ENCODE data around the gene RMRP. TPM values are rescaled to one million over a fixed set of nuclear protein-coding genes. Genes with fewer than 3 reads are reported as not detected.

RMRP gene
- total RNA-seq, result 15,881 and 37,648 TPM in 2 replicates

DNA sequence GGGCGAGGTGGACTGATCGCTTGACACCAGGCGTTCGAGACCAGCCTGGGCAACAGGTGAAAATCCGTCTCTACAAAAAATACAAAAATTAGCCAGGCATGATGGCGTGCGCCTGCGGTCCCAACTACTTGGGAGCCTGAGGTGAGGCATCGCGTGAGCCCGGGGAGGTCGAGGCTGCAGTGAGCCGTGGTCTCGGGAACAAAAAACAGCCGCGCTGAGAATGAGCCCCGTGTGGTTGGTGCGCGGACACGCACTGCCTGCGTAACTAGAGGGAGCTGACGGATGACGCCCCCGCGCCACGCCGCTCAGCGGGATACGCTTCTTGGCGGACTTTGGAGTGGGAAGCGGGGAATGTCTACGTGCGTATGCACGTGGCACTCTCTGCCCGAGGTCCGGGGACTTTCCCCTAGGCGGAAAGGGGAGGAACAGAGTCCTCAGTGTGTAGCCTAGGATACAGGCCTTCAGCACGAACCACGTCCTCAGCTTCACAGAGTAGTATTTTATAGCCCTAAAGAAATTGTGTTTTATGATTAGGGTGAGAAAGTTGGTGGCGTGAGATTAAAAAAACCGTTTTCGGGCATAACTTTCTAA, at the start of gene RMRP:
TSS of gene RMRP (minus strand) at position 474 of the 591 bp plus-strand sequence.
- FAIRE-seq, result peak; percentile 32
- H3K4me3 ChIP-seq (ENCODE audit: low read depth, low read length), result peak within 1 kb of the TSS; percentile 64
- H3K27me3 ChIP-seq (ENCODE audit: control insufficient read depth, insufficient read depth, low read length), result no peaks in the 10 kb centered on the region
- H3K36me3 ChIP-seq (ENCODE audit: control insufficient read depth, insufficient read depth, low read length), result peaks cover 1% of the 10 kb centered on the region
- TF ChIP-seq, protein P1, sequence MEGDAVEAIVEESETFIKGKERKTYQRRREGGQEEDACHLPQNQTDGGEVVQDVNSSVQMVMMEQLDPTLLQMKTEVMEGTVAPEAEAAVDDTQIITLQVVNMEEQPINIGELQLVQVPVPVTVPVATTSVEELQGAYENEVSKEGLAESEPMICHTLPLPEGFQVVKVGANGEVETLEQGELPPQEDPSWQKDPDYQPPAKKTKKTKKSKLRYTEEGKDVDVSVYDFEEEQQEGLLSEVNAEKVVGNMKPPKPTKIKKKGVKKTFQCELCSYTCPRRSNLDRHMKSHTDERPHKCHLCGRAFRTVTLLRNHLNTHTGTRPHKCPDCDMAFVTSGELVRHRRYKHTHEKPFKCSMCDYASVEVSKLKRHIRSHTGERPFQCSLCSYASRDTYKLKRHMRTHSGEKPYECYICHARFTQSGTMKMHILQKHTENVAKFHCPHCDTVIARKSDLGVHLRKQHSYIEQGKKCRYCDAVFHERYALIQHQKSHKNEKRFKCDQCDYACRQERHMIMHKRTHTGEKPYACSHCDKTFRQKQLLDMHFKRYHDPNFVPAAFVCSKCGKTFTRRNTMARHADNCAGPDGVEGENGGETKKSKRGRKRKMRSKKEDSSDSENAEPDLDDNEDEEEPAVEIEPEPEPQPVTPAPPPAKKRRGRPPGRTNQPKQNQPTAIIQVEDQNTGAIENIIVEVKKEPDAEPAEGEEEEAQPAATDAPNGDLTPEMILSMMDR (IDR thresholded peaks at IDR 0.05; ENCODE audit: insufficient read depth, low read length, severe bottlenecking), result peak; percentile 29
- DNase-seq (ENCODE audit: low read depth), result peak; percentile 98

DNA sequence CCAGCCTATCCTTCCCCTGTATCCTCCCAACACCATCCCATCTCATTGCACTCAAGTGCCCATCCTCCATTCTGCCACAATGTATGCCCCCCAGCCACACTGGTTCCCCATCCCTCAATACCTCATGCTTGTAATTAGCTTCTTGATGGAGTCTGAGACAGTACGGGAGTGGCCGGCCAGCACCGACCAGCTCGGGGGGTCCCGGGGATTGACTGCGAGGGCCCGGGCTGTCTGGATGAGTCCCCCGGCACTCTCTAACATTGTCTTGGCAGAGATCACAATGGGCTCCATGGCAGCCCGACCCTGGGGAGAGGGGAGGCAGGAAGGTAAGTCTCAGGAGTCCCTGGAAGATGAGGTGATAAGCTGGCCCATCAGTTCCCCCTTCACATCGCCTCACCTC, 49.1 kb upstream of the RMRP start:
- FAIRE-seq (no peak), DNase-seq (ENCODE audit: low read depth) (no peak)
- H3K27me3 ChIP-seq (ENCODE audit: control insufficient read depth, insufficient read depth, low read length), result no peaks in the 10 kb centered on the region
- TF ChIP-seq, protein P1 (IDR thresholded peaks at IDR 0.05; ENCODE audit: insufficient read depth, low read length, severe bottlenecking), result no peak
- no peak overlapping the region for H3K4me3 ChIP-seq (ENCODE audit: low read depth, low read length)
- H3K36me3 ChIP-seq (ENCODE audit: control insufficient read depth, insufficient read depth, low read length), result peaks cover 64% of the 10 kb centered on the region

DNA sequence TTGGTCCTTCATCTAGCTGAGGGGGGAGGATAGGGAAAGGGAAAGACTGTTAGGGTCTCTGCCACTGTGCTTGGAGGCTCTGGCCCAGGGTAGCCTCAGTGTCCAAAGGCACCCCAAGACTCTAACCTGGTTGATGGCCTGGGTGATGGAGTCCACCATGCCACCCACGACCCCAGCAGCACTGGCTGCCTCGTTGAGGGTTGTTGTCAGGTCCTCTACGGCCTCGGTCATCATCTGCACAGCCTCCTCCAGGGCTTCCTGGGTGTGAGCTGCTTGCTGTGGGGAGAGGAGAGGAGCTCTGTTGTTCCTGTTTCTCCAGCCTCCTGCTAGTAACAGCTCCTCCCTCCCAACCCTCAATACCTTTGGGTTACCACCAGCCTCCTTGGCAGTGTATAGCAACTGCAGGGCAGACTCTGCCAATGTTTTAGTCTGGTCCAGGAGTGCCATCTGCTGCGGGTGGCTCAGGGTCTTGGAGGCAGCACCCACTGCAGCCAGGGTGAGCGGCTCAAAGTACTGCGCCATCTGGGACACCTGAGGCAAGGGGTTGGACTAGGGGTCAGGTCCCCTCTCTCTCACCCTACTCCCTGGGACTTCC, 48.1 kb upstream of the RMRP start:
- H3K36me3 ChIP-seq (ENCODE audit: control insufficient read depth, insufficient read depth, low read length), result peaks cover 64% of the 10 kb centered on the region
- no peak for DNase-seq (ENCODE audit: low read depth)
- H3K27me3 ChIP-seq (ENCODE audit: control insufficient read depth, insufficient read depth, low read length), result no peaks in the 10 kb centered on the region
- no peak overlapping the region for H3K4me3 ChIP-seq (ENCODE audit: low read depth, low read length)
- TF ChIP-seq, protein P1 (IDR thresholded peaks at IDR 0.05; ENCODE audit: insufficient read depth, low read length, severe bottlenecking), result no peak
- FAIRE-seq, result no peak

DNA sequence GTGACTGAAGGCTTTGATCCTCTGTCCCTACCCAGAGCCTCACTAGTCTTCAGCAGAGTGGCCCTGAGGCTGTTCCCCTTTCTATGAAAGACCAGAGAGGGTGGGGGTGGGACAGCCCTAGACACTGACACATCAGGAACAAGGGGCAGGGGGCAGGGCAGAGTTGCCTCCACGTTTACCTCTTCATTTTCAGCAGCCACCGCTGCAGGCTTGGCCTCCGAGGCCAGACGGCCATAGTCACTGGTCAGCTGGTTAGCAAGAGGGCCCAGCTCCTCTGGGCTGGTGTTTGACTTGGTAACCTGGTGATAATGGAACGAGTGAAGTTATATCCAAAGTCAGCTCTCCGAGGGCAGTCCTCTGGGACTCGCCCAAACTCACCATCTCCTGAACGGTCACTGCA, 47.6 kb upstream of the RMRP start:
- Histone ChIP-seq H3K27me3 (ENCODE audit: control insufficient read depth, insufficient read depth, low read length) (no peaks in the 10 kb centered on the region), H3K4me3 (ENCODE audit: low read depth, low read length) (no peak overlapping the region), H3K36me3 (ENCODE audit: control insufficient read depth, insufficient read depth, low read length) (peaks cover 62% of the 10 kb centered on the region)
- DNase-seq (ENCODE audit: low read depth), result no peak
- TF ChIP-seq, protein P1 (IDR thresholded peaks at IDR 0.05; ENCODE audit: insufficient read depth, low read length, severe bottlenecking), result no peak
- no peak for FAIRE-seq

DNA sequence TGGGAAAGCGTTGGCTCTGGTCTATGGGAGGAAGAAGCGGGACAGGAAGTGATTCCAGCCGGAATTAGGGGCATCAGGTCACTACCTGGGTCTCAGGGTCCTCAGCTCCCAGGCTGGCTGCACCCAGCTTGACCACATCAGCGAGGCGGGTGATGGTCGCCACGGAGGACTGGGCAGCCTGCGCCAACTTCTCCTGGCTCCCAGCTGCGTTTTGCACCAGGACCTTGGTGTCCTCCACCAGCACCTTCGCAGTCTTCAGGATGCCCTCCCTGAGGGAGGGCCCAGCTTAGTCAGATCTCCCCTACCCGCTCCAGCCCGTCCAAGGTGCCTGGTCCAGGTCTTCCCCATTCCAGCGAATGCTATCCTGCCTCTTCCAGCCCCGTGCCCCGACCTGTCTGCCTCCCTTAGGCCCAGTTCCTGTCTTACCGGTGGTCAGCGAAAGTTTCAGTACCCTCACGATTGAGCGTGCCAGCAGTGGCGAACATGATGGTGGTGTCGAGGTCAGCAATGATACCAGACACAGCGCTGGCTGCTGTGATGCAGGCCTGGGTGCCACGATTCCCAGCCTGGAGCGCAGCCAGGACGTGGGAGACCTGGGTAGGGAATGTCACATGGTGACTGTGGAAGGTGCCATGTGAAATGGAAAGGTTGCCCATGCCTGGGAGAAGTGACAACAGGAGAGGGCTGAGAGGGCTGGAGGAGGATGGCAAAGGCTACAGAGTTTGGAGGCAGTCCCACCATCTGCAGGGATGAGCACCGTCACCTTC, 46.3 kb upstream of the RMRP start:
- H3K4me3 ChIP-seq (ENCODE audit: low read depth, low read length), result no peak overlapping the region
- peaks cover 66% of the 10 kb centered on the region for H3K36me3 ChIP-seq (ENCODE audit: control insufficient read depth, insufficient read depth, low read length)
- H3K27me3 ChIP-seq (ENCODE audit: control insufficient read depth, insufficient read depth, low read length), result no peaks in the 10 kb centered on the region
- DNase-seq (ENCODE audit: low read depth) (no peak), FAIRE-seq (peak; percentile 50)
- TF ChIP-seq, protein P1 (IDR thresholded peaks at IDR 0.05; ENCODE audit: insufficient read depth, low read length, severe bottlenecking), result no peak
